Hepatocyte (in vitro differentiated cells): ENCODE measurements around the gene FCAR.

ENCODE experiments used
- EZH2 ChIP-seq: fragments of 200-600 bp; sonication (generic); IDR thresholded peaks from 2 replicates; pipeline ENCODE4 v1.6.1; 2016; ENCODE audit warnings: antibody characterized with exemption, mild to moderate bottlenecking, borderline replicate concordance
- TF ChIP-seq, protein P1 (sequence below): fragments of 200-600 bp; sonication (generic); IDR thresholded peaks from 2 replicates; pipeline ENCODE4 v1.5.1; 2016; ENCODE audit warnings: antibody characterized with exemption, mild to moderate bottlenecking; ENCODE audit not compliant: poor library complexity

DNA sequence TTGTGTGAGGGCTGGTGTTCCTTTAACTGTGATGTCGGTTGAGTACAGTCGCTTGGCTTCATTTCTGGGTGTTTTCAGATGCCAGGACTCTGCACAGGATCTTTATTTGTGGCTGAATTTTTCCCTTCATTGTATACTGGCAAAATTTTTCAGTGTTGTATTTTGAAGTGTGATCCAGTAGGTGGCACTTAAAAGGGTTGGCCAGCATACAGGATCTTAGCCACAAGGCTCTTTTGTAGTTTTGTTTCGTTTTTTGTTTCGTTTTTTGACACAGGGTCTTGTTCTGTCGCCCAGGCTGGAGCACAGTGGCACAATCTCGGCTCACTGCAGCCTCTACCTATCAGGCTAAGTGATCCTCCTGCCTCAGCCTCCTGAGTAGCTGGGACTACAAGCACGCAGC lies 8.7 kb downstream of the FCAR start:
- TF ChIP-seq, protein P1, sequence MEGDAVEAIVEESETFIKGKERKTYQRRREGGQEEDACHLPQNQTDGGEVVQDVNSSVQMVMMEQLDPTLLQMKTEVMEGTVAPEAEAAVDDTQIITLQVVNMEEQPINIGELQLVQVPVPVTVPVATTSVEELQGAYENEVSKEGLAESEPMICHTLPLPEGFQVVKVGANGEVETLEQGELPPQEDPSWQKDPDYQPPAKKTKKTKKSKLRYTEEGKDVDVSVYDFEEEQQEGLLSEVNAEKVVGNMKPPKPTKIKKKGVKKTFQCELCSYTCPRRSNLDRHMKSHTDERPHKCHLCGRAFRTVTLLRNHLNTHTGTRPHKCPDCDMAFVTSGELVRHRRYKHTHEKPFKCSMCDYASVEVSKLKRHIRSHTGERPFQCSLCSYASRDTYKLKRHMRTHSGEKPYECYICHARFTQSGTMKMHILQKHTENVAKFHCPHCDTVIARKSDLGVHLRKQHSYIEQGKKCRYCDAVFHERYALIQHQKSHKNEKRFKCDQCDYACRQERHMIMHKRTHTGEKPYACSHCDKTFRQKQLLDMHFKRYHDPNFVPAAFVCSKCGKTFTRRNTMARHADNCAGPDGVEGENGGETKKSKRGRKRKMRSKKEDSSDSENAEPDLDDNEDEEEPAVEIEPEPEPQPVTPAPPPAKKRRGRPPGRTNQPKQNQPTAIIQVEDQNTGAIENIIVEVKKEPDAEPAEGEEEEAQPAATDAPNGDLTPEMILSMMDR: no peak
- TF ChIP-seq EZH2: no peak
